ENCODE data around the gene POU6F2.

DNA sequence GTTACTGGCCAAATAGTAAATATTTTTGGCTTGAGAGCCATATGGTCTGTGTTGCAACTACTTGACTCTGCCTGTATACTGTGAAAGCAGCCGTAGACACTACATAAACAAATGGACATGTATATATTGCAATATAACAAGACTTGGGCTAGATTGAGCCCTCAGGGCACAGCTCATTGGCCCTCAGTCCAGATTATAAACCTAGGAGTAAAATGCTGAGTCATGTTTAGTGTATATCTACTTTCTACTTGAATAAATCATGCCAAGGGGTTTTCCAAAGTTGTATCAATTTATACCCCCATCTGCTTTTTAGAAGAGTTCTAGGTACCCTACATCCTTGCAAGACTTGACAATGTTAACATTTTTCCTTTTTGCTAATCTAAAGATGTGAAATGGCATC is 27.4 kb upstream of the POU6F2 start:
- TF ChIP-seq, protein P1, sequence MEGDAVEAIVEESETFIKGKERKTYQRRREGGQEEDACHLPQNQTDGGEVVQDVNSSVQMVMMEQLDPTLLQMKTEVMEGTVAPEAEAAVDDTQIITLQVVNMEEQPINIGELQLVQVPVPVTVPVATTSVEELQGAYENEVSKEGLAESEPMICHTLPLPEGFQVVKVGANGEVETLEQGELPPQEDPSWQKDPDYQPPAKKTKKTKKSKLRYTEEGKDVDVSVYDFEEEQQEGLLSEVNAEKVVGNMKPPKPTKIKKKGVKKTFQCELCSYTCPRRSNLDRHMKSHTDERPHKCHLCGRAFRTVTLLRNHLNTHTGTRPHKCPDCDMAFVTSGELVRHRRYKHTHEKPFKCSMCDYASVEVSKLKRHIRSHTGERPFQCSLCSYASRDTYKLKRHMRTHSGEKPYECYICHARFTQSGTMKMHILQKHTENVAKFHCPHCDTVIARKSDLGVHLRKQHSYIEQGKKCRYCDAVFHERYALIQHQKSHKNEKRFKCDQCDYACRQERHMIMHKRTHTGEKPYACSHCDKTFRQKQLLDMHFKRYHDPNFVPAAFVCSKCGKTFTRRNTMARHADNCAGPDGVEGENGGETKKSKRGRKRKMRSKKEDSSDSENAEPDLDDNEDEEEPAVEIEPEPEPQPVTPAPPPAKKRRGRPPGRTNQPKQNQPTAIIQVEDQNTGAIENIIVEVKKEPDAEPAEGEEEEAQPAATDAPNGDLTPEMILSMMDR (IDR thresholded peaks at IDR 0.05; ENCODE audit: low read depth, low read length, poor library complexity, severe bottlenecking): no peak
- no peak for TF ChIP-seq EZH2phosphoT487 (IDR thresholded peaks at IDR 0.05; ENCODE audit: borderline replicate concordance, low read length)

All from DOHH2 (cell line).